GM04504 (cell line): Measurements from ENCODE around the gene VPS51.
A peak's percentile ranks its signal among the peaks of the same experiment; 100 is the strongest.
"Not testable (repeated sequence)": the region's sequence is repeated elsewhere in the genome, so short reads cannot be mapped to it uniquely, and the experiment has no call there.

Source experiments
- DNase-seq: peaks from one replicate; pipeline ENCODE4 v3.0.0-alpha.2; 2012; ENCODE audit warnings: low read depth

VPS51 gene

DNA sequence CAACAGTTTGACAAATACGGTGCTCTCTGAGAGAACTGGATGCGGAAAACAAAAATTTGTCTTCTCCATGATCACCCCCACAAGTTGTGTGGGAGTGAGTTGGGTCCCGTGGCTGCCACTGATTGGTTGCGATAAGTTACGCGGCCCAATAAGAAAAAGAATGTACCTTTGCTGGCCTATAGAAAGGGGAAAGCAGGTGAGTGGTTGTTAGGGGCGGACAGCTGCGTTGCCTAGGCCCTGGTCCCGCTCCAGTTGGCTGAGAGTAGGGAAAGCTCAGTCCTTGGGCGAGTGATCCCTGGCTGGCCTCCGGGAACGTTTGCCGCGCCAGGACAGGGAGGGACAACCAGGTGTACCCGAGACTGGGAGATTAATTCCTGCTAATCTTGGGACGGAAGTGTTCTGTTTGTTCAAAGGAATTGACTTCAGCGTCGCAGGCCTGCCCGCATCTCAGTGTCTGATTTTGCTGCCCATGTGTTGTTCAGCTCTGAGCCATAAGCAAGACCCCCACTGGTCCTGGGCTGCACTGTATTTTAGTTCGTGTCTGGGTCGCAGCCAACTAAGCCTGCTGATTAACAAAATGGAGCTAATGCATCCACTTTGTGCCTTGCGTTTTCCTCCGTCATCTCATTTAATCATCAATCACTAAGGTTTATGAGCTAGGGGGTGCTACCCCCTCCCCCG is 39.1 kb downstream of the VPS51 start:
- DNase-seq, result peak; percentile 91

DNA sequence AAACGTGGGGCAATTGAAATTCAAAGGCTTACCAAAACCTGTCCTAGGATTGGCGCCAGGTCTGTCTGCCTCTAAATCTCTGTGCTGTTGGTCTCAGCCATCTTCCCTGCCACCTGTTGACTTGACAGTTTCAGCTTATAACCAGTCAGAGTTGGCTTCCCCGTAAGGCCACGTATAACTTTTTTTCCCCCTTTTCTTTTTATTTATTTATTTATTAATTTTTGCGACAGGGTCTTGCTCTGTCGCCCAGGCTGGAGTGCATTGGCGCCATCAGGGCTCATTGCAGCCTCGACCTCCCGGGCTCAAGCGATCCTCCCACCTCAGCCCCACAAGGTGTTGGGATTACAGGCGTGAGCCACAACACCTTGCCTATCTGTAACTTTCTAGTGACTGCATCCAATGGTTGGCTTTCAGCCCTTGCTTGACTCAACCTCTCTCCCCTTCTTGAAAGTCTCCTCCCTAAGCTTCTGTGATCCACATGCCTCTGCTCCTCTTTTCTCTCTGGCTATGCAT is 39.7 kb downstream of the VPS51 start:
- no peak for DNase-seq

DNA sequence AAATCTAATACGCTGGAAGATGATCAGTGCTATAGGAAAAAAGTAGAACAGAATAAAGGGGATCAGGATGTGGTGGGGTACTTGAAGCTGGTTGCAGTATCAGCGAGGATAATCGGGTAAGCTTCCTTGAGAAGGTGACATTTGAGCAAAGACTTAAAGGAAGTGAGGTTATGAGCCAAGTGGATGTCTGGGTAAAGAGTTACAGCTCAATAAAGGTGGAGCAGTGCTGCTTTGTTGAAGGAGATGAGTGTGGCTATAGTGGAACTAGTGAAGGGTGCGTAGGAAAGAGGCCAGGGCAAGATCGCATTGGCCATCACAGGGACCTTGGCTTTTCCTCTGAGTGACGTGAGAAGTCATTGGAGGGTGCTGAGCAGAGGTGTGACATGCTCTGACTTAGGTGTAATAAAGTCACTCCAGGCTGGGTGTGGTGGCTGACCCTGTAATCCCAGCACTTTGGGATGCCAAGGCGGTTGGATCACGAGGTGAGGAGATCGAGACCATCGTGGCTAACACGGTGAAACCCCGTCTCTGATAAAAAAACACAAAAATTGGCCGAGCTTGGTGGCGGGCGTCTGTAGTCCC is 40.6 kb downstream of the VPS51 start:
- no peak for DNase-seq

DNA sequence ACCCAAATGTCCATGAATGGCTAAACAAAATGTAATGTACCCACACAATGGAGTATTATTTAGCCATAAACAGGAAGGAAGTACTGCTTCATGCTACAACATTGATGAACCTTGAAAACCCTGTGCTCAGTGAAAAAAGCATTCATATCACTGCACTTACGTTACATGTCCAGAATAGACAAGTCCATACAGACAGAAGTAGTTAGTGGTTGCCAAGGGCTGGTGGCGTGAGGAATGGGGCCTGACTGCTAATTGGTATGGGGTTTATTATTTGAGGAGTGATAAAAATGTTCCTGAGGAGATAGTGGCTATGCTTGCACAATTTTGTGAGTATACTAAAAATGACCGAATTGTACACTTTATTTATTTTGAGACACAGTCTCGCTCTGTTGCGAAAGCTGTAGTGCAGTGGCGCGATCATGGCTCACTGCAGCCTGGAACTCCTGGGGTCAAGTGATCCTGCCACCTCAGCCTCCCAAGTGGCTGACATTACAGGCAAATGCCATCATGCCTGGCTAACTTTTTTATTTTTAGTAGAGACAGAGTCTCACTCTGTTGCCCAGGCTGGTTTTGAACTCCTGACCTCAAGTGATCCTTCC is 46.0 kb downstream of the VPS51 start:
- no peak for DNase-seq

DNA sequence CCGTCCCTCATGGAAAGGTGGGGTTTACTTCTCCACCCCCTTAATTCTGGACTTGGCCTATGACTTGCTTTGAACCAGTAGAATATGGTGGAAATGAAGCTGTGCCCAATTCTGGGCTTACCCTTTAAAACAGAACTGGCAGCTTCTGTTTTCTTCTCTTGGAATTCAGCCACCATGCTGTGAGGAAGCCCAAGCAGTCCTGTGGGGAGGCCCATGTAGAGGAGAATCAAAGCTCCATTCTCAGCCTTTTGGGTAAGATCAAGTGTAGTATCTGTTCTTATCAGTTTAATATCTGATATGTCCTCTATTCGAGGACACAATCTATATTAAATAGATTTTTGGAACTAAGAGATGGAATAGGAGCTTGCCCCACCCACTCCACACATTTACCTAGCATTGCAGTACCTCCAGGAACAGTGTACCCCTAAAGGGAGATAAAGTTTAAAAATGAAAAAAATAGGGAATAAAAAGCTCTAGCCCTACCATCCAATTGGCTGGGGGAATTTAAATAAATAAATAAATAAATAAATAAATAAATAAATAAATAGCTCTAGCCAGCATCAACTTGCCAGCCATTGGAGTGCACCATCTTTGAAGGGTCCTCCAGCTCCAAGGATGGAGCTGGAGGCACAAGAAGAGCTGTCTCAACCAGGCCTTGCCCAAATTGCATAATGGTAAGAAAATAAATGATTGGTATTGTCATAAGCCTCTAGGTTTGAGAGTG is 51.5 kb downstream of the VPS51 start:
- no peak for DNase-seq

DNA sequence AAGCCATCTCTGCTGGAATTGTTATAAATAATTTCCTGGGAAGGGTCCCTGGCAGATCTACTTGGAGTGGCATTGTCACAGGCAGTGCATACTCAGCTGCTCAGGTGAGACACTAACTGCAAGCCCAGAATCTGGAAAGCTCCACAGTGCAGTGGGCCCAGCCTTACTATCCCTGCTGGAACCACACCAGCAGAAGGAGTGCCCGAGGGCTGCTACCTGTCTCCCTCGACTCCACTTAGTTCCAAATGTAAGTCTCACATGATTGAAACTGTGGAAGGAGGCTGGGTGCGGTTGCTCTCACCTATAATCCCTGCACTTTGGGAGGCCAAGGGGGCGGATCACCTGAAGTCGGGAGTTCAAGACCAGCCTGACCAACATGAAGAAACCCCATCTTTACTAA is 52.6 kb downstream of the VPS51 start:
- DNase-seq, result no peak

DNA sequence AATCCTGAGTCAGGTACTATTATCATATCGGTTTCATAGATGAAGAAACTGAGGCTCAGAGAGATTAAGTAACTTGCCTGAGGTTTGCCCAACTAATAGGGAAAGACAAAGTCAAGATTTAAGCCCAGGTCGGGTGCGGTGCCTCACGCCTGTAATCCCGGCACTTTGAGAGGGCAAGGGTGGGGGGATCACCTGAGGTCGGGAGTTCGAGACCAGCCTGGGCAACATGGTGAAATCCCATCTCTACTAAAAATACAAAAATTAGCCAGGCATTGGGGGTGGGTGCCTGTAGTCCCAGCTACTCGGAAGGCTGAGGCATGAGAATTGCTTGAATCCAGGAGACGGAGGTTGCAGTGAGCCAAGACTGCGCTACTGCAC is 54.1 kb downstream of the VPS51 start:
- DNase-seq, result not testable (repeated sequence)

DNA sequence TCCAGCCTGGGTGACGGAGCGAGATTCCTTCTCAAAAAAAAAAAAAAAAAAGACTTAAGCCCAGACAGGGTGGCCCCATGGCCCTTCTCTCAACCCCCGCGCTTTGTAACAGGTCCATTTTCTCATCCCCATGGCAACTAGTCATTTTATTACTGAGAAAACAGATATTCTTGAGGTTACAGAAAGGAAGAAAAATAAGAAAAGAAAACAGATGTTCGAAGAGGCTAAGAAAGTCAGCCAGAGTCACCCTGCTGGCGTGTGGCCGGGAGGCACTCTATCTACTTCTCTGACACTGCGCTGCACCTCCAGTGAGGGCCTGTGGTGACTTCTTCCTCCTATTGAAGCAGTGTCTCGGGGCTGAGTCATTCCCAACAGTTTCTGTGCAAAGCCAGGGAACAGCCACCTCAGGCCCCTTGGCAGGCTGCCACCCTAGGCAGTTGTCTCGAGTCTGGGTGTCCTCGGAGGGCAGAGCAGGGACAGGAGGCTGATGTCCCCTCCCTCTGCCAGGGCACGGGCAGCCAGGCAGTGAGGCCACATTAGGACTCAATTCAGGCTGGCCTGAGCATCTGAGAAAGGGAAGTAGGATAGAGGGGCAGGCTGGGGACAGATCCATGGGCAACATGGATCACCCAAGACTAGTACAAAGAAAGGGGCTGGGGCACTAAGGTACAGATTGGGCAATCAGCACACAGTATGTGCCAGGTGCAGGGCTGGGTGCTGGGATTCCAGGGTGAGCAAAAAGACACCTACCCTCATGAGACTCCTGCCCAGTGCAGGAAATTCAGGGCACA is 54.7 kb downstream of the VPS51 start:
- peak; percentile 81 for DNase-seq

DNA sequence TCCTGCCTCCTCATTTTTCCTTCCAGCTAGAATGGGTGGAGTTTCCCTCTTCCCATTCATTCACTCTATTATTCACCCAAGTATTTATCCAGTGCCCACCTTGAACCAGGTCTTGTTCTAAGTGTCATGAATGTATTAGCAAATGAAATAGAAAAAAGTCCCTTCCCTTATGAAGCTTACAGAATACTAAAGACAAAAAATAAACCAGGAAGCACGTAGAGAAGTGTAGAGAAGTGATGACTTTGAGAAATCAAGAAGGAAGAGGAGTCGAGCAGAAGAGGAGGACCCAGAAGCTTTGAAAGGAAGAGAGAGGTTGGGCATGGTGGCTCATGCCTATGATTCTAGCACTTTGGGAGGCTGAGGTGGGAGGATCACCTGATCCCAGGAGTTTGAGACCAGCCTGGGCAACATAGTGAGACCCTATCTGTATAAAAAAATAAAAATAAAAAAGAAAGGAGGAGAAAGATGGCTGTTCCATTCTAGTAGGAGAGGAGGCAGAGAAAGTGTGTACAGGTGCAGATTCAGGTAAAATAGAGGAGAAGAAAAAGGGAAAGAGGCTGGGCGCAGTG is 55.4 kb downstream of the VPS51 start:
- DNase-seq, result no peak

DNA sequence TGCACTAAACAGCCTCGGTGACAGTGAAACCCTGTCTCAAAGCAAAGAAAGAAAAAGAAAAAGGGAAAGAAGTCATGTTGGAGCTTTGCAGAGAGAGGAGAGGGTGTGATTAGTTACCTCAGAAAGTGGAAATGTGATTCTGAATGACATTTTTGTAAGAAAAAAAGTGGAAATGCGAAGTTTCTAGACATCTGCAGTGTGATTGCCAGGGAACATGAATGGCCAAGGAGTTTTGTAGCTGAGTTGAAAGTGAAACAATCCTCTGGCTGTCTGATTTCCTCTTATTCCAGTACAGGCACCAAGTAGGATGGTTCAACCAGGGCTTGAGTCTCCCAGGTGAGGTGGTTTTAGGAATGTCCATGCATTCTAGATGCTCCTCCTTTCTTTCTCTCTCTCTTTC is 56.1 kb downstream of the VPS51 start:
- no peak for DNase-seq

DNA sequence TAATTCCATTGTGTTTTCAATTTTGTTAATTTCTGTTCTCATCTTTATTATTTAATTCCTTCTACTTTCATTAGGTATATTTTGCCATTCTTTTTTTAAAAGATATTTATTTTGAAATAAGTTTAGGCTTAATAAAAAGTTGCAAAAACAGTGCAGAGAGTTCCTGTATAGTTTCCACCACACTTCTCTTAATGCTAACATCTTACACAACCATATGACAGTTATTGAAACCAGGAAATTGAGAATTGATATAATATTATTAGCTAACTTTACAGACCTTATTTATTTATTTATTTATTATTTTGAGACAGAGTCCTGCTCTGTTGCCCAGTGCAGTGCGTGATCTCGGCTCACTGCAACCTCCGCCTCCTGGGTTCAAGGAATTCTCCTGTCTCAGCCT is 60.2 kb downstream of the VPS51 start:
- DNase-seq, result no peak

DNA sequence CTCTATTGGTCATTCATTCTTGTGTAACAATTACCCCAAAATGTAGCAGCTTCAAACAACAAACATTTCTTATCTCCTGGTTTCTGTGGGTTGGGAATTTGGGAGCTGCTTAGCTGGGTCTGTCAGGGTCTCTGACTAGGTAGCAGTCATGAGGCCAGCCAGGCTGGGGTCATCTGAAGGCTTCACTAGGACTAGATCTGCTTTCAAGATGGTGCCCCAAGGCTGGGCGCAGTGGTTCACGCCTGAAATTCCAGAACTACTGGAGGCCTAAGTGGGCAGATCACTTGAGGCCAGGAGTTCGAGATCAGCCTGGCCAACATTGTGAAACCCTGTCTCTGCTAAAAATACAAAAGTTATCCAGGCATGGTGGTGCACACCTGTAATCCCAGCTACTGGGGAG is 60.9 kb downstream of the VPS51 start:
- no peak for DNase-seq

DNA sequence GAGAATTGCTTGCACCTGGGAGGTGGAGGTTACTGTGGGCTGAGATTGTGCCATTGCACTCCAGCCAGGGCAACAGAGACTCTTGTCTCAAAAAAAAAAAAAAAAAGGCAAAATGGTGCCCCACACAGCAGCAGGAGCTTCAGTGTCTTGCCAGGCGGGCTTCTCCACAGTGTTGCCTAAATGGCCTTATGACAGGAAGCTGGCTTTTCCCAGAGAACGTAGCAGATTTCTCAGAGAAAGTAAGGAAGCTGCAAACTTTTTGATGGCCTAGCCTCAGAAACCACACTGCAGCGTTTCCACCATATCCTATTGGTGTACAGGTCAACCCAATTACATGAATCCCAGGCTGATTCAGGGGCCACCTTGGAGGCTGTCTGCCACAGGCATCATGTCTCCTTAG is 61.3 kb downstream of the VPS51 start:
- no peak for DNase-seq

DNA sequence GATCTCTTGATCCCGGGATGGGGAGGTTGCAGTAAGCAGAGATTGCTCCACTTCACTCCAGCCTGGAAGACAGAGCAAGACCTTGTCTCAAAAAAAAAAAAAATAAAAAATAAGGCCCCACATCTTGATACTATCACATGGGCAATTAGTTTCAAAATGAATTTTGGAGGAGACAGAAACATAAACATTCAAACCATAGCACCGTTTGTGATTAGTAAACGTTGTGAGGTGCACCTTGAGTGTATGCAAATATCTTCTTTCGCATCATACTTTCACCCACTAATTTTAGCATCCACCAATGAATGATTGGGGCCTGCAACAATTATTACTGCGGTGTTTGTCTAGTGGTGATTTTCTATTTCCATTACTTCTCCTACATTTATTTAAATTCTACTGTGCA is 63.0 kb downstream of the VPS51 start:
- no peak for DNase-seq

DNA sequence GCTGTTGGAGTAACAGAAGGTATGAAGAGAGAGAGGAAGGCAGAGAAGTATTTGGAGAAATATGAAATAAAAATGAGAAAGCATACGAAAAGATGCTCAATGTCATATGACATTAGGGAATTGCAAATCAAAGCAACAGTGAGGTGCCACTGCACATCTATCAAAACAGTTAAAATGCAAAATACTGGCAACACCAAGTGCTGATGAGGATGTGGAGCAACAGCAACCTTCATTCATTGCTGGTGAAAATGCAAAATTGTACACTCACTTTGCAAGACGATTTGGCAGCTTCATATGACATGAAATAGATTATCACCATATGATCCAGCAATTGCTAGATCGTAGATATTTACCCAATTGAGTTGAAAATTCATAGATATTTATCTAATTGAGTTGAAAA is 64.6 kb downstream of the VPS51 start:
- DNase-seq, result no peak
